Measurements from ENCODE around the gene RHAG. TPM values are rescaled to one million over a fixed set of nuclear protein-coding genes. Genes with fewer than 3 reads are reported as not detected.

RHAG gene
- total and polyA plus RNA-seq, 4 donors, result 0.03 to 5.7 (median 0.31) TPM; not detected in 1

- DNase-seq, result peak; percentile 46 to 78 (median 52)
- Histone ChIP-seq H3K4me3 (no peak overlapping the region), H3K9ac (ENCODE audit: insufficient read depth in 1 of 2, low read length in 2 of 2) (no peak overlapping the region), H3K9me3 (ENCODE audit: control insufficient read depth in 4 of 4, insufficient read depth in 3 of 4, low read length in 3 of 4) (no peaks in the 10 kb centered on the region), H3K27ac (ENCODE audit: low read depth in 1 of 2, low read length in 1 of 2) (no peak overlapping the region), H3K36me3 (ENCODE audit: control insufficient read depth in 4 of 4, insufficient read depth in 4 of 4, low read length in 4 of 4) (no peaks in the 10 kb centered on the region), H3K4me1 (ENCODE audit: control insufficient read depth in 5 of 5, insufficient read depth in 5 of 5, low read length in 5 of 5) (peaks cover 0 to 5% (median 3%) of the 10 kb centered on the region in 5 donors), H3K27me3 (ENCODE audit: control insufficient read depth in 3 of 3, insufficient read depth in 3 of 3, low read length in 2 of 3) (peaks cover 0 to 8% (median 0%) of the 10 kb centered on the region in 3 donors)
- TF ChIP-seq CTCF (IDR thresholded peaks at IDR 0.05; ENCODE audit: control extremely low read depth, extremely low read depth), result no peak
- peak; percentile 86 for ATAC-seq (ENCODE audit: insufficient read depth, low FRiP score)
These were observed 80.2 kb downstream of the RHAG start for GRCh38 chr6:49556429-49556837.

- Histone ChIP-seq H3K27me3 (ENCODE audit: control insufficient read depth in 3 of 3, insufficient read depth in 3 of 3, low read length in 2 of 3) (peaks cover 0 to 12% (median 5%) of the 10 kb centered on the region in 3 donors), H3K4me1 (ENCODE audit: control insufficient read depth in 5 of 5, insufficient read depth in 5 of 5, low read length in 5 of 5) (peaks cover 1 to 10% (median 3%) of the 10 kb centered on the region in 5 donors), H3K4me3 (no peak overlapping the region), H3K9ac (ENCODE audit: insufficient read depth in 1 of 2, low read length in 2 of 2) (no peak overlapping the region), H3K36me3 (ENCODE audit: control insufficient read depth in 4 of 4, insufficient read depth in 4 of 4, low read length in 4 of 4) (no peaks in the 10 kb centered on the region), H3K27ac (ENCODE audit: low read depth in 1 of 2, low read length in 1 of 2) (no peak overlapping the region), H3K9me3 (ENCODE audit: control insufficient read depth in 4 of 4, insufficient read depth in 3 of 4, low read length in 3 of 4) (no peaks in the 10 kb centered on the region)
- no peak for DNase-seq
- no peak for ATAC-seq (ENCODE audit: insufficient read depth, low FRiP score)
- 71 to 74% methylated on average over 4 of the region's 4 CpGs for WGBS, 2 donors
- TF ChIP-seq CTCF (IDR thresholded peaks at IDR 0.05; ENCODE audit: control extremely low read depth, extremely low read depth), result no peak
These were observed 80.7 kb downstream of the RHAG start for GRCh38 chr6:49555951-49556350.

Other genes with a start within 250 kb of the RHAG start
- gene MMUT, start 173.6 kb downstream of the RHAG start, total RNA-seq, result 10 to 100 TPM; 21.3 to 27.0 TPM
- 10 to 100 TPM; 11.4 to 14.3 TPM for gene MMUT, start 173.6 kb downstream of the RHAG start, polyA plus RNA-seq
- 1 to 10 TPM; 3.5 to 9.2 TPM for gene CENPQ, start 173.5 kb downstream of the RHAG start, total RNA-seq
- 1 to 10 TPM; 3.5 to 3.8 TPM for gene CENPQ, start 173.5 kb downstream of the RHAG start, polyA plus RNA-seq
- gene GLYATL3, start 136.9 kb downstream of the RHAG start, total RNA-seq, result not detected
- not detected for gene GLYATL3, start 136.9 kb downstream of the RHAG start, polyA plus RNA-seq
- 1 to 10 TPM; 4.0 to 4.5 TPM for gene C6orf141, start 86.2 kb downstream of the RHAG start, total RNA-seq
- gene C6orf141, start 86.2 kb downstream of the RHAG start, polyA plus RNA-seq, result 1 to 10 TPM in 1 of 2 donors, under 1 TPM in 1; 0.73 to 6.1 TPM
- 1 to 10 TPM in 1 of 2 donors, under 1 TPM in 1; 0.28 to 4.0 TPM for gene CRISP2, start 76.7 kb upstream of the RHAG start, total RNA-seq
- gene CRISP2, start 76.7 kb upstream of the RHAG start, polyA plus RNA-seq, result 1 to 10 TPM; 1.2 to 1.5 TPM
- 1 to 10 TPM in 1 of 2 donors, under 1 TPM in 1; 0.80 to 1.1 TPM for gene CRISP3, start 107.5 kb upstream of the RHAG start, total RNA-seq
- 1 to 10 TPM in 1 of 2 donors, under 1 TPM in 1; 0.59 to 1.0 TPM for gene CRISP3, start 107.5 kb upstream of the RHAG start, polyA plus RNA-seq
- not detected for gene PGK2, start 150.4 kb upstream of the RHAG start, total RNA-seq
- gene PGK2, start 150.4 kb upstream of the RHAG start, polyA plus RNA-seq, result not detected
- gene CRISP1, start 229.7 kb upstream of the RHAG start, total RNA-seq, result not detected
- not detected for gene CRISP1, start 229.7 kb upstream of the RHAG start, polyA plus RNA-seq

All from lung (tissue), 12 donors.